Measurements from ENCODE around the gene HOXD3.

- TF ChIP-seq CTCF (IDR thresholded peaks at IDR 0.05) (no peak), POLR2A (IDR thresholded peaks at IDR 0.05; ENCODE audit: low read depth) (no peak), POLR2AphosphoS5 (IDR thresholded peaks at IDR 0.05) (no peak), EP300 (IDR thresholded peaks at IDR 0.05) (no peak)
Measured at GRCh38 chr2:176137252-176137580, 19.9 kb upstream of the HOXD3 start.
